ENCODE measurements around the gene CCNDBP1. TPM values are rescaled to one million over a fixed set of nuclear protein-coding genes. Genes with fewer than 3 reads are reported as not detected.
"Not testable (repeated sequence)": the region's sequence is repeated elsewhere in the genome, so short reads cannot be mapped to it uniquely, and the experiment has no call there.

CCNDBP1 gene, protein sequence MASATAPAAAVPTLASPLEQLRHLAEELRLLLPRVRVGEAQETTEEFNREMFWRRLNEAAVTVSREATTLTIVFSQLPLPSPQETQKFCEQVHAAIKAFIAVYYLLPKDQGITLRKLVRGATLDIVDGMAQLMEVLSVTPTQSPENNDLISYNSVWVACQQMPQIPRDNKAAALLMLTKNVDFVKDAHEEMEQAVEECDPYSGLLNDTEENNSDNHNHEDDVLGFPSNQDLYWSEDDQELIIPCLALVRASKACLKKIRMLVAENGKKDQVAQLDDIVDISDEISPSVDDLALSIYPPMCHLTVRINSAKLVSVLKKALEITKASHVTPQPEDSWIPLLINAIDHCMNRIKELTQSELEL
- polyA plus RNA-seq (2013, experiment 1 of 4), result 42.6 TPM
- 48.5 TPM for polyA plus RNA-seq (2013, experiment 2 of 4)
- 37.7 TPM for polyA plus RNA-seq (2013, experiment 3 of 4)
- 42.3 TPM for polyA plus RNA-seq (2013, experiment 4 of 4)

DNA sequence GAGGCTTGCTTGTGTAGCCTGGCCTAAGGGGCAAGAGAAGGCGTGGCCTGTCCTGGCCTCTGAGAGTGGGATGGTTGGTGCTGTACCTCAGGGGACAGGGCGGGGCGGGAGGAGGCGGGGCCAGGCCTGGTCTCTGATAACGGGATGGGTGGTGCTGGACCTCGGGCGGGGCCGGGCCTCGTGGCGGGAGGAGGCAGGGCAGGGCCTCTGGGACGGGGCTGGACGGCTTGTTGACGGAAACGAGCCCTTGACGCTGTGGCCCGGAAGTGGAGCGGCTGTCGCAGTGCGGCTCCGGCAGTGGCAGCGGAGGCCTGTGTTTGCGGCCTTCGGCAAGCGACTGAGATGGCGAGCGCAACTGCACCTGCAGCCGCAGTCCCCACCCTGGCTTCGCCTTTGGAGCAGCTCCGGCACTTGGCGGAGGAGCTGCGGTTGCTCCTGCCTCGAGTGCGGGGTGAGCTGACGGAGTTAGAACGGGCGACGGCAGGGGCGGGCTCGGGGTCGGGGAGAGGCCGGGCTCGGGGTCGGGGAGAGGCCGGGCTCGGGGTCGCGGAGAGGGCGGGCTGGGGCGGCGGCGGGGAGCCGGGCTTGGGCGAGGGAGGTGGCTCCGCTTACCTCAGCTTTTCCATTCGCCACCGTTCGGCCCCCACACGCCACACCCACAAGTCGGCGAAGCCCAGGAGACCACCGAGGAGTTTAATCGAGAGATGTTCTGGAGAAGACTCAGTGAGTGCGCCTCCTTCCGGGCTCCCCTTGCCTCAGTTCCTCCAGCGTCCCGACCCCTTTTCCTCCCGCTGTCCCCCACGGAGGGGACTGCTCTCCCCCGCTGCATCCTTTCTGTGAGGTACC, at the start of gene CCNDBP1:
Gene CCNDBP1 (plus strand): TSS at position 247 of the 846 bp plus-strand sequence. CDS start 96 bp downstream, at position 343.
- Histone ChIP-seq H3K4me3 (ENCODE audit: insufficient read depth, low read depth, low read length) (peak within 1 kb of the TSS; percentile 47), H3K36me3 (ENCODE audit: control insufficient read depth, insufficient read depth, low read length) (peaks cover 5% of the 10 kb centered on the region), H3K27me3 (ENCODE audit: control insufficient read depth, insufficient read depth, low read length, poor library complexity, severe bottlenecking) (no peaks in the 10 kb centered on the region), H3K4me1 (ENCODE audit: control insufficient read depth, insufficient read depth, low read length) (no peaks in the 10 kb centered on the region), H3K9me3 (ENCODE audit: control insufficient read depth, low read length) (no peaks in the 10 kb centered on the region), H3K27ac (ENCODE audit: insufficient read depth, low read depth, low read length, poor library complexity, severe bottlenecking) (peak within 1 kb of the TSS; percentile 19)
- WGBS, 2 experiments, result 0% methylated on average over 69 of the region's 69 CpGs

DNA sequence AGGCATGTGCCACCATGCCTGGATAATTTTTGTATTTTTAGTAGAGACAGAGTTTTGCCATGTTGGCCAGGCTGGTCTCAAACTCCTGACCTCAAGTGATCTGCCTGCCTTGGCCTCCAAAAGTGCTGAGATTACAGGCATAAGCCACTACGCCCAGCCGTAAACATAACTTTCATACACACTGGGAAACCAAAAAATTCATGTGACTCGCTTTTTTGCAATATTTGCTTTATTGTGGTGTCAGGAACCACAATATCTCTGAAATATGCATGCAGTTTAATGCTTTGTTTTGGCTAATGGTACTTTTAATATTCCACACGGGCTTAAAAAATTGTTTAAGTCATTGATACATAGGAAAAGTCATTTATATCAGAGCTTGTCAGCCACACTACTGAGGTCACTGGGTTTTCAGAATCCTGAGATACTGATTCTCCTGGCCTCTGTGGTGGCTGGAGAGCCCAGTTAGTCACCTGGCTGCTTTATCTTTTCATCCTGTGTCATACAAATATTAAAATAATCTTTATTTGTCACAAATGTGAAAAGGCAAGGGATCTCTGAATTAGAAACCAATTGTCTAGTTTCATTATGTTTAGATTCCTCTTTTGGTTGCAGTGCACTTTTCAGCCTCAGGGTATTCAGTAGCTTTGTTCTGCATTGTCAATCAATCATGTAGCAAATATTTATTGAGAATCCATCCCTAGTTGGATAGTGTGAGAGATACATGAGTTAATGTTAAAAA, 41.8 kb upstream of the CCNDBP1 start:
- Histone ChIP-seq H3K27me3 (ENCODE audit: control insufficient read depth, insufficient read depth, low read length, poor library complexity, severe bottlenecking) (no peaks in the 10 kb centered on the region), H3K36me3 (ENCODE audit: control insufficient read depth, insufficient read depth, low read length) (no peaks in the 10 kb centered on the region), H3K4me3 (ENCODE audit: insufficient read depth, low read depth, low read length) (no peak overlapping the region), H3K9me3 (ENCODE audit: control insufficient read depth, low read length) (no peaks in the 10 kb centered on the region), H3K27ac (ENCODE audit: insufficient read depth, low read depth, low read length, poor library complexity, severe bottlenecking) (no peak overlapping the region), H3K4me1 (ENCODE audit: control insufficient read depth, insufficient read depth, low read length) (no peaks in the 10 kb centered on the region)
- 93 to 97% methylated on average over 4 of the region's 4 CpGs for WGBS, 2 experiments

DNA sequence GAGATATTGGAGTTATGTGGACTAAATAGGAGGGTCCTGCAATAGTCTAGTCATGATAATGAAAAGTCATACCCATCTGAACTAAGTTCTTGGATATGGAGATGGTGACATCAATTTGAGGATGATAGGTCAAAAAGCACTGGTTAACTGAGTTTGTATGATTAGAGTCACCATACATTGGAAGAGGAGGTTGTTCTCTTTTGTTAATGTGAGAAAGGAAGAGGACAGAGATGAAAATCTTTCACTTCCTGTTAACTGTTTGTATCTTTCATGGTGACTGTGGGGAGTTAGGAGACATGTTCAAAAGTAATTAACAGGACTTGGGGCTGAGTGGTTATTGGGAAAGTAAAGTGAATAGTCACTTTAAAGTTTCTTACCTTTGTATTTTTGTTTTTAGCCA, 40.7 kb upstream of the CCNDBP1 start:
- Histone ChIP-seq H3K36me3 (ENCODE audit: control insufficient read depth, insufficient read depth, low read length) (no peaks in the 10 kb centered on the region), H3K27me3 (ENCODE audit: control insufficient read depth, insufficient read depth, low read length, poor library complexity, severe bottlenecking) (no peaks in the 10 kb centered on the region), H3K4me1 (ENCODE audit: control insufficient read depth, insufficient read depth, low read length) (no peaks in the 10 kb centered on the region), H3K4me3 (ENCODE audit: insufficient read depth, low read depth, low read length) (no peak overlapping the region), H3K9me3 (ENCODE audit: control insufficient read depth, low read length) (no peaks in the 10 kb centered on the region), H3K27ac (ENCODE audit: insufficient read depth, low read depth, low read length, poor library complexity, severe bottlenecking) (no peak overlapping the region)

DNA sequence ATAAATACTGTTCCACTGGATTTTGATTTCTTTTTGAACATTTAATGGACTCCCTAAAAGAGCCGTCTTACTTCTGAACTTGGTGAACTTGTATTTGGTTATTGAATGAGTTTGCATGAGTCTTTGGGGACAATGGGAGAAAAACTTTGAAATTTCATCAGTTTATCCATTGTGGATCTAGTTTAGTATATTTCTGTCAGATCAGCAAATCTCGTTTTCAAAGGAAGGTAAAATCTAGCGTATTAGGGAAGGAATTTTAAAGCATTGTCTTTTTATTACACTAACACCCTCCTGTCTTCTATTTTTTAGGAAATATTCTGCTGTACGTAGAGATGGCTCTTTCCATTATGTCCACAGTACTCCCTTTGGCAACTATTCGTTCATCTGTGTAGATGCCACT, 39.0 kb upstream of the CCNDBP1 start:
- Histone ChIP-seq H3K27ac (ENCODE audit: insufficient read depth, low read depth, low read length, poor library complexity, severe bottlenecking) (no peak overlapping the region), H3K36me3 (ENCODE audit: control insufficient read depth, insufficient read depth, low read length) (no peaks in the 10 kb centered on the region), H3K27me3 (ENCODE audit: control insufficient read depth, insufficient read depth, low read length, poor library complexity, severe bottlenecking) (no peaks in the 10 kb centered on the region), H3K4me3 (ENCODE audit: insufficient read depth, low read depth, low read length) (no peak overlapping the region), H3K4me1 (ENCODE audit: control insufficient read depth, insufficient read depth, low read length) (no peaks in the 10 kb centered on the region), H3K9me3 (ENCODE audit: control insufficient read depth, low read length) (no peaks in the 10 kb centered on the region)
- 92 to 94% methylated on average over 4 of the region's 5 CpGs for WGBS, 2 experiments

DNA sequence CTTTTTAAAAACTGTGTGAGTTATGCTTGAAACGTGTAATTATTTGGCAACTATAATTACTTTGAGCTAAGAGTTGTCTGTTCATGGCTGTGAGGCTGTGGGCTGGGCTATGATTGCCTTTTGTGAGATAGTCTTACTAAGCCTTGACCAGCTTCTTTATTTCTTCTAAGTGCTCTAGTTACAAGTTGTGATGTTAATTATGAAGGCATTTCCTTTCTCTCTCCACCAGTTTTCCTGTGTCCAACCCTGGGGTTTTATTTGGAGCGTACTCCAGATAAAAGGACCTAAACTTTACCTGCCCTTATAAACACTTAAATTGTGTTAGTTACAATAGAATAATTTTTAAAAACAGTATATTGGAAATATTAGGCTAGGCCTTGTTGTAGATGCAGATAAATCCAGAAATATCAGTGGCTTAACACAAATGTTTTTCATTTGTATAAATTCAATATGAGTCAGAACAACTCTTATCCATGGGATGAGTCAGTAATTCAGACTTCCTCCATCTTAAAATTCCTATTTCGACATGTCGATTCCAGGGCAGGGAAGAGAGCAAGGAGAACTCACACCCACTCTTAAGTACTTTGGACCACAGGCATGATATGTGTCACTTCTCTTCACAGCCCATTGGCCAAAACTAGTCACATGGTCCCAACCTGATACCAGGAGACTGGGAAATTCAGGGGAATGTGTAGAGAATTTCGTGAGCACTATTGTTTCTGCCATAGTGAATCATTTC, 34.8 kb upstream of the CCNDBP1 start:
- no peaks in the 10 kb centered on the region for H3K36me3 ChIP-seq (ENCODE audit: control insufficient read depth, insufficient read depth, low read length)
- H3K4me1 ChIP-seq (ENCODE audit: control insufficient read depth, insufficient read depth, low read length), result no peaks in the 10 kb centered on the region
- no peaks in the 10 kb centered on the region for H3K9me3 ChIP-seq (ENCODE audit: control insufficient read depth, low read length)
- no peak overlapping the region for H3K4me3 ChIP-seq (ENCODE audit: insufficient read depth, low read depth, low read length)
- WGBS, 2 experiments, result 95 to 97% methylated on average over 3 to 4 of the region's 5 CpGs
- H3K27ac ChIP-seq (ENCODE audit: insufficient read depth, low read depth, low read length, poor library complexity, severe bottlenecking), result no peak overlapping the region
- no peaks in the 10 kb centered on the region for H3K27me3 ChIP-seq (ENCODE audit: control insufficient read depth, insufficient read depth, low read length, poor library complexity, severe bottlenecking)

DNA sequence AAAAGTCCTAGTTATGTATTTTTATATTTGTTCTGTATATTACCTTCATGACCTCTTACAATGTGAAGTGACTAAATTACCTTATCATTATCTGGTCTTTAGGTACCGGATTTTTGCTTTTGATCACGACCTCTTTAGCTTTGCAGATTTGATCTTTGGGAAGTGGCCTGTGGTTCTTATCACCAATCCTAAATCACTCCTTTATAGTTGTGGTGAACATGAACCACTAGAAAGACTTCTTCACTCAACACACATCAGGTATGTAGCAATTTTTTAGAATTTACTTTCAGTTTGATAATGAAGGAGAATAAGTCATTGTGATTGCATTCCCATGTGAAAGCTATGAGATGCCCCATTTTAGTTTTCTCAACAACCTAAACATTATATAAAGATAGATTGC, 33.5 kb upstream of the CCNDBP1 start:
- Histone ChIP-seq H3K9me3 (ENCODE audit: control insufficient read depth, low read length) (no peaks in the 10 kb centered on the region), H3K4me3 (ENCODE audit: insufficient read depth, low read depth, low read length) (no peak overlapping the region), H3K4me1 (ENCODE audit: control insufficient read depth, insufficient read depth, low read length) (no peaks in the 10 kb centered on the region), H3K27me3 (ENCODE audit: control insufficient read depth, insufficient read depth, low read length, poor library complexity, severe bottlenecking) (no peaks in the 10 kb centered on the region), H3K27ac (ENCODE audit: insufficient read depth, low read depth, low read length, poor library complexity, severe bottlenecking) (no peak overlapping the region), H3K36me3 (ENCODE audit: control insufficient read depth, insufficient read depth, low read length) (no peaks in the 10 kb centered on the region)
- WGBS, 2 experiments, result 93 to 95% methylated on average over 2 of the region's 2 CpGs

DNA sequence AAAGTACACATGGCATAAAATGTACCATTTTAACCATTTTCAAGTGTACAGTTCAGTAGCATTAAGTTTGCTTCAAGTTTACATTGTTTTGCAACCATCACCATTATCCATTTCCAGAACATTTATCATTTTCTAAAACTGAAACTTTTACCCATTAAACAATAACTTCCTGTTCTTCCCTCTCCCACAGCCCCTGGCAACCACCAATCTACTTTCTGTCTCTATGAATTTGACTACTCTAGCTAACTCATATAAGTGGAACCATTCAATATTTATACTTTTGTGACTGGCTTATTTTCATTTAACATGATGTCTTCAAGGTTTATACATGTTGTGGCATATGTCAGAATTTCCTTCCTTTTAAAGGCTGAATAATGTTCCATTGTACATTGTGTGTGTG, 31.9 kb upstream of the CCNDBP1 start:
- no peaks in the 10 kb centered on the region for H3K36me3 ChIP-seq (ENCODE audit: control insufficient read depth, insufficient read depth, low read length)
- no peaks in the 10 kb centered on the region for H3K4me1 ChIP-seq (ENCODE audit: control insufficient read depth, insufficient read depth, low read length)
- no peak overlapping the region for H3K4me3 ChIP-seq (ENCODE audit: insufficient read depth, low read depth, low read length)

DNA sequence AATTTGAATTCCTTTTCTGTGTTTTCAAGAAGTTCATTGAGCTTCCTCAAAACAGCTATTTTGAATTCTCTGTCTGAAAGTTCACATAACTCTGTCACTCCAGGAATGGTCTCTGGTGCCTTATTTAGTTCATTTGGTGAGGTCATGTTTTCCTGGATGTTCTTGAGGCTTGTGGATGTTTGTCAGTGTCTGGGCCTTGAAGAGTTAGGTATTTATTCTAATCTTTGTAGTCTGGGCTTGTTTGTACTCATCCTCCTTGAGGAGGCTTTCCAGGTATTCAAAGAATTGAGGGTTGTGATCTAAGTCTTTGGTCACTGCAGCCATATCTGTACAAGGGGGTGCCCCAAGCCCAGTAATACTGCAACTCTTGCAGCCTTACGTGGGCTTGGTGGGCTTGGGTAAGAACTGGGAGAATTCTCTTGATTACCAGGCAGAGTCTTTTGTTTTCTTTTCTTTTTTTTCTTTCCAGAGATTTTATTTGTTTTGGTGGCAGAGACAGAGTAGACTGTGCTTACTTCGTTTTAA, 19.3 kb upstream of the CCNDBP1 start:
- Histone ChIP-seq H3K4me1 (ENCODE audit: control insufficient read depth, insufficient read depth, low read length) (no peaks in the 10 kb centered on the region), H3K4me3 (ENCODE audit: insufficient read depth, low read depth, low read length) (no peak overlapping the region), H3K27ac (ENCODE audit: insufficient read depth, low read depth, low read length, poor library complexity, severe bottlenecking) (no peak overlapping the region), H3K9me3 (ENCODE audit: control insufficient read depth, low read length) (no peaks in the 10 kb centered on the region), H3K36me3 (ENCODE audit: control insufficient read depth, insufficient read depth, low read length) (no peaks in the 10 kb centered on the region), H3K27me3 (ENCODE audit: control insufficient read depth, insufficient read depth, low read length, poor library complexity, severe bottlenecking) (no peaks in the 10 kb centered on the region)
- WGBS, 2 experiments, result 90 to 94% methylated on average over 1 of the region's 2 CpGs

More for the DNA sequence above, 31.9 kb upstream of the CCNDBP1 start:
- Histone ChIP-seq H3K27me3 (ENCODE audit: control insufficient read depth, insufficient read depth, low read length, poor library complexity, severe bottlenecking) (no peaks in the 10 kb centered on the region), H3K27ac (ENCODE audit: insufficient read depth, low read depth, low read length, poor library complexity, severe bottlenecking) (no peak overlapping the region), H3K9me3 (ENCODE audit: control insufficient read depth, low read length) (no peaks in the 10 kb centered on the region)

DNA sequence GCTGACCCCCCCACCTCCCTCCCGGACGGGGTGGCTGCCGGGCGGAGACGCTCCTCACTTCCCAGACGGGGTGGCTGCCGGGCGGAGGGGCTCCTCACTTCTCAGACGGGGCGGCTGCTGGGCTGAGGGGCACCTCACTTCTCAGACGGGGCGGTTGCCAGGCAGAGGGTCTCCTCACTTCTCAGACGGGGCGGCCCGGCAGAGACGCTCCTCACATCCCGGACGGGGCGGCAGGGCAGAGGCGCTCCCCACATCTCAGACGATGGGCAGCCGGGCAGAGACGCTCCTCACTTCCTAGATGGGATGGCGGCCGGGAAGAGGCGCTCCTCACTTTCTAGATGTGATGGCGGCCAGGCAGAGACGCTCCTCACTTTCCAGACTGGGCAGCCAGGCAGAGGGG, 17.9 kb upstream of the CCNDBP1 start:
- H3K4me3 ChIP-seq (ENCODE audit: insufficient read depth, low read depth, low read length); H3K4me1 ChIP-seq (ENCODE audit: control insufficient read depth, insufficient read depth, low read length); H3K27ac ChIP-seq (ENCODE audit: insufficient read depth, low read depth, low read length, poor library complexity, severe bottlenecking); H3K27me3 ChIP-seq (ENCODE audit: control insufficient read depth, insufficient read depth, low read length, poor library complexity, severe bottlenecking); H3K9me3 ChIP-seq (ENCODE audit: control insufficient read depth, low read length); H3K36me3 ChIP-seq (ENCODE audit: control insufficient read depth, insufficient read depth, low read length): not testable (repeated sequence)
- WGBS, 2 experiments, result 97% methylated on average over 26 of the region's 28 CpGs
